Hepatocyte (in vitro differentiated cells): ENCODE results near the gene DYNC2H1. TPM values are rescaled to one million over a fixed set of nuclear protein-coding genes. Genes with fewer than 3 reads are reported as not detected.
A peak's percentile ranks its signal among the peaks of the same experiment; 100 is the strongest.

Experiments used
- DNase-seq: peaks from one replicate; pipeline ENCODE4 v3.0.0-alpha.2; 2016; ENCODE audit warnings: low spot score
- H2AFZ ChIP-seq: fragments of 200-600 bp; sonication (generic); 2 replicates; pipeline ENCODE4 v1.6.0; 2016; ENCODE audit warnings: antibody characterized with exemption, mild to moderate bottlenecking
- H3K27ac ChIP-seq: fragments of 200-600 bp; sonication (generic); 2 replicates; pipeline ENCODE4 v1.5.1; 2016; ENCODE audit warnings: mild to moderate bottlenecking
- H3K27me3 ChIP-seq: fragments of 200-600 bp; sonication (generic); 2 replicates; pipeline ENCODE4 v1.6.1; 2016
- H3K36me3 ChIP-seq: fragments of 200-600 bp; sonication (generic); replicated peaks from 2 replicates; pipeline ENCODE4 v1.5.1; 2016; ENCODE audit warnings: low read depth; ENCODE audit not compliant: insufficient read depth
- H3K4me1 ChIP-seq: fragments of 200-600 bp; sonication (generic); 2 replicates; pipeline ENCODE4 v1.5.1; 2016; ENCODE audit warnings: mild to moderate bottlenecking, moderate library complexity; ENCODE audit not compliant: insufficient read depth
- H3K4me2 ChIP-seq: fragments of 200-600 bp; sonication (generic); 2 replicates; pipeline ENCODE4 v1.6.0; 2016
- H3K4me3 ChIP-seq: fragments of 200-600 bp; sonication (generic); 2 replicates; pipeline ENCODE4 v1.5.1; 2016; ENCODE audit warnings: mild to moderate bottlenecking
- H3K79me2 ChIP-seq: fragments of 200-600 bp; sonication (generic); 2 replicates; pipeline ENCODE4 v1.6.0; 2017; ENCODE audit warnings: mild to moderate bottlenecking
- H3K9me2 ChIP-seq: fragments of 200-600 bp; sonication (generic); replicated peaks from 2 replicates; pipeline ENCODE4 v1.6.0; 2017; ENCODE audit warnings: mild to moderate bottlenecking; ENCODE audit not compliant: insufficient read depth
- H3K9me3 ChIP-seq: fragments of 200-600 bp; sonication (generic); 2 replicates; pipeline ENCODE4 v1.5.1; 2016; ENCODE audit warnings: low read depth, mild to moderate bottlenecking
- H4K20me1 ChIP-seq: fragments of 200-600 bp; sonication (generic); 2 replicates; pipeline ENCODE4 v1.6.0; 2016; ENCODE audit warnings: mild to moderate bottlenecking; ENCODE audit not compliant: insufficient read depth, poor library complexity, severe bottlenecking
- CTCF ChIP-seq: fragments of 200-600 bp; sonication (generic); IDR thresholded peaks from 2 replicates; pipeline ENCODE4 v1.5.1; 2016; ENCODE audit warnings: antibody characterized with exemption, mild to moderate bottlenecking; ENCODE audit not compliant: poor library complexity
- EZH2 ChIP-seq: fragments of 200-600 bp; sonication (generic); IDR thresholded peaks from 2 replicates; pipeline ENCODE4 v1.6.1; 2016; ENCODE audit warnings: antibody characterized with exemption, mild to moderate bottlenecking, borderline replicate concordance
- EZH2phosphoT487 ChIP-seq: fragments of 200-600 bp; sonication (generic); IDR thresholded peaks from one replicate; pipeline ENCODE4 v1.6.1; 2018; ENCODE audit warnings: antibody characterized with exemption, mild to moderate bottlenecking, low read depth, moderate library complexity; ENCODE audit not compliant: unreplicated experiment, severe bottlenecking
- WGBS: methylation state at CpG from one replicate; pipeline ENCODE4 v1.1.6; 2016; ENCODE audit warnings: low lambda C conversion rate; ENCODE audit errors: missing lambda C conversion rate; 5-methylcytosine and 5-hydroxymethylcytosine counted together
- polyA plus RNA-seq: library from polyadenylated mRNA; unstranded; fragments of >200 nt; fragmentation: Nextera tagmentation; extraction: Ambion mirVana; gene quantifications from 2 replicates; pipeline ENCODE4 v1.2.1, GENCODE V29; 2016
- total RNA-seq: library from RNA; depleted of rRNA; stranded (reverse); fragments of >200 nt; gene quantifications from 2 replicates; pipeline ENCODE4 v1.2.3, GENCODE V29; 2014

Gene DYNC2H1
- total RNA-seq = 16.2 and 16.9 TPM in 2 replicates
- polyA plus RNA-seq = 4.4 and 5.6 TPM in 2 replicates

- DNase-seq = peak; percentile 96
Measured at GRCh38 chr11:103108933-103109817, at the start of gene DYNC2H1. Gene DYNC2H1, plus strand, starts transcription at chr11:103109426. Its CDS starts 149 bp downstream, at chr11:103109575.

GRCh38 chr11:103061656-103062055 lies 47.6 kb upstream of the DYNC2H1 start:
- no peak overlapping the region for H3K4me2 ChIP-seq
- H3K9me2 ChIP-seq = no peaks in the 10 kb centered on the region
- no peaks in the 10 kb centered on the region for H3K27me3 ChIP-seq
- TF ChIP-seq CTCF = no peak
- TF ChIP-seq EZH2 = no peak
- no peak for TF ChIP-seq EZH2phosphoT487
- no peaks in the 10 kb centered on the region for H3K9me3 ChIP-seq
- peaks cover 3% of the 10 kb centered on the region for H3K79me2 ChIP-seq
- DNase-seq = no peak
- H3K4me3 ChIP-seq = no peak overlapping the region
- H2AFZ ChIP-seq = no peak overlapping the region
- H3K4me1 ChIP-seq = no peaks in the 10 kb centered on the region
- H4K20me1 ChIP-seq = no peaks in the 10 kb centered on the region
- WGBS = 100% methylated on average over 1 of the region's 1 CpG
- H3K36me3 ChIP-seq = no peaks in the 10 kb centered on the region
- H3K27ac ChIP-seq = no peak overlapping the region

More at GRCh38 chr11:103108933-103109817, at the start of gene DYNC2H1:
- Histone ChIP-seq H3K36me3 (no peaks in the 10 kb centered on the region), H3K27me3 (no peaks in the 10 kb centered on the region), H3K4me3 (peak within 1 kb of the TSS; percentile 53), H3K4me1 (peaks cover 4% of the 10 kb centered on the region), H3K9me2 (no peaks in the 10 kb centered on the region), H3K27ac (peak within 1 kb of the TSS; percentile 78), H3K9me3 (no peaks in the 10 kb centered on the region), H2AFZ (peak within 1 kb of the TSS; percentile 95), H3K4me2 (peak within 1 kb of the TSS; percentile 86), H4K20me1 (no peaks in the 10 kb centered on the region), H3K79me2 (no peaks in the 10 kb centered on the region)
- 1% methylated on average over 53 of the region's 53 CpGs for WGBS
- TF ChIP-seq CTCF = peak; percentile 53
- no peak for TF ChIP-seq EZH2

DNA sequence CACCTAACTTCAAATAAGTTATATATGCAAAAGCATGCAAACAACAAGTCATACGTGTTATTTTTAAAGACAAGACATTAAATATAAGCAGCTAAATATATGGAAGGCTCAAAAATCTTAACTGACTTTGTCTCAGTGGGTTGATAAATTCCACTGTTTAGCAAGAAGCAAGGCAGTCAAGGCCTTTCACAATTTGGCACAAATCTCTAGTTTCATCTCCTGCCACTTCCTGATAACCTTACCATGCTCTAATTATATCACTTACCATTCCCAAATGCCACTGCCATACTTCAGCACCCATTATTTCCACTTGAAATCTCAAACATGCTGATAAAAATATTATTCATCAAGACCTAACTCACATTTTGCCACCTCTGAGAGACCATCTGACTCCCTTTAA lies 42.1 kb upstream of the DYNC2H1 start:
- Histone ChIP-seq H3K4me1 (no peaks in the 10 kb centered on the region), H3K9me3 (no peaks in the 10 kb centered on the region), H3K36me3 (no peaks in the 10 kb centered on the region), H3K79me2 (peaks cover 47% of the 10 kb centered on the region), H3K9me2 (no peaks in the 10 kb centered on the region), H3K4me2 (no peak overlapping the region), H2AFZ (no peak overlapping the region), H3K27ac (no peak overlapping the region), H3K4me3 (no peak overlapping the region), H4K20me1 (no peaks in the 10 kb centered on the region), H3K27me3 (no peaks in the 10 kb centered on the region)
- DNase-seq = no peak
- 80% methylated on average over 1 of the region's 1 CpG for WGBS
- no peak for TF ChIP-seq EZH2phosphoT487
- TF ChIP-seq CTCF = no peak
- no peak for TF ChIP-seq EZH2
